ENCODE data around the gene APOF.
"Not testable (repeated sequence)": the region's sequence is repeated elsewhere in the genome, so short reads cannot be mapped to it uniquely, and the experiment has no call there.

APOF gene

GRCh38 chr12:56358836-56359532 is 3.7 kb downstream of the APOF start:
- no peak for TF ChIP-seq JUND (IDR thresholded peaks at IDR 0.05; ENCODE audit: low read depth)
- DNase-seq (ENCODE audit: low read depth in 1 of 2, low spot score in 1 of 2) = no peak
- in situ Hi-C loops (cut with HindIII; ENCODE audit: low pct_unique_long_range_greater_than_20kb, low sequenced_read_pairs) = no loop called here

DNA sequence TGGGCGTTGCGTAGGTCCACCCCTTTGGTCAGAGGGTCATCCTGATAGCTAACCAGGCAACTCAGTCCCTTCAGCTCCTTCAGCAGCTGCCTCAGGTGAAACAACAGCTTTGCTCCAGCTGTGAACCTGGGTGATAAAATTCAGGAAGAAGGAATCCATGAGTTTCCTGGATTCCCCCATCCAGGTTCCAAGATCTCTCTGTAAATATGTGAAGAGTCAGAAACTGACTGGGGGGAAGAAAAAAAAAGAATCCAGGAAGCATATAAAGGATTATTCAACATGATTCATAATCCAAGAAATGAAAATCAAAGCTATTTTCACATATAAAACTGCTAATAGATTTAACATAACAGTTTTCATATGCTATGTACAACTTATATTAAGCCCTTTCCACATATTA is 11.3 kb downstream of the APOF start:
- in situ Hi-C loops (cut with HindIII; ENCODE audit: low pct_unique_long_range_greater_than_20kb, low sequenced_read_pairs) = no loop called here
- DNase-seq (ENCODE audit: low read depth in 1 of 2, low spot score in 1 of 2) = no peak
- TF ChIP-seq JUND (IDR thresholded peaks at IDR 0.05; ENCODE audit: low read depth) = no peak

GRCh38 chr12:56350662-56351061 is 12.0 kb downstream of the APOF start:
- DNase-seq (ENCODE audit: low read depth in 1 of 2, low spot score in 1 of 2) = no peak
- no peak for TF ChIP-seq JUND (IDR thresholded peaks at IDR 0.05; ENCODE audit: low read depth)
- in situ Hi-C loops (cut with HindIII; ENCODE audit: low pct_unique_long_range_greater_than_20kb, low sequenced_read_pairs) = no loop called here

DNA sequence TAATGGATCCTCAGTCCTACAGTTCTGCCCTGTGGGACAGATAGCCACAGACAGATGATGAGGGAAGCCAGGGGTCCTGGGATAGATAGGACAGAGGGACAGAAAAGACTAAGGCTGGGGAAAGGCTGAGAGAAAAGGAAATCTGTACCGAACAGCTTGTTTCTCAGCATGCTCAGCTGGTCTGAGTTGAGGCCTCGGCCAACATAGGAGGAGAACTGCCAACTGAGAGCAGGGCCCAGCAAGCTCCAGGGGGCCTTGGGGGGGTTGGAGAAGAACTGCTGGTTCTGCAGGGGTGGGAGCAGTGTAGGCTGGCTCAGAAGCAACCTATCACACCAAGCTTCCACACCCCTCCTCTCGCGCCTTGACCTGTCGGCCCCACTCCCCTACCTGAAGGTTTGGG is 13.9 kb downstream of the APOF start:
- in situ Hi-C loops (cut with HindIII; ENCODE audit: low pct_unique_long_range_greater_than_20kb, low sequenced_read_pairs) = no loop called here
- DNase-seq (ENCODE audit: low read depth in 1 of 2, low spot score in 1 of 2) = no peak
- TF ChIP-seq JUND (IDR thresholded peaks at IDR 0.05; ENCODE audit: low read depth) = no peak

DNA sequence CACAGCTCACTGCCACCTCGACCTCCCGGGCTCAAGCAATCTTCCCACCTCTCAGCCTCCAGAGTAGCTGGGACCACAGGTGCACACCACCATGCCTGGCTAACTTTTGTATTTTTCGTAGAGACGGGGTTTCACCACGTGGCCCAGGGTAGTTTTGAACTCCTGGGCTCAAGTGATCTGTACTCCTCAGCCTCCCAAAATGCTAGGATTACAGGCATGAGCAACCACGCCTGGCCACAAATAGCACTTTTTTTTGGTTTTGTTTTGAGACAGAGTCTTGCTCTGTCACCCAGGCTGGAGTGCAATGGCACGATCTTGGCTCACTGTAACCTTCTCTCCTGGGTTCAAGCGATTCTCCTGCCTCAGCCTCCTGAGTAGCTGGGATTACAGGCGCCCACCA is 15.4 kb downstream of the APOF start:
- DNase-seq (ENCODE audit: low read depth in 1 of 2, low spot score in 1 of 2); in situ Hi-C loops (cut with HindIII; ENCODE audit: low pct_unique_long_range_greater_than_20kb, low sequenced_read_pairs): not testable (repeated sequence)

DNA sequence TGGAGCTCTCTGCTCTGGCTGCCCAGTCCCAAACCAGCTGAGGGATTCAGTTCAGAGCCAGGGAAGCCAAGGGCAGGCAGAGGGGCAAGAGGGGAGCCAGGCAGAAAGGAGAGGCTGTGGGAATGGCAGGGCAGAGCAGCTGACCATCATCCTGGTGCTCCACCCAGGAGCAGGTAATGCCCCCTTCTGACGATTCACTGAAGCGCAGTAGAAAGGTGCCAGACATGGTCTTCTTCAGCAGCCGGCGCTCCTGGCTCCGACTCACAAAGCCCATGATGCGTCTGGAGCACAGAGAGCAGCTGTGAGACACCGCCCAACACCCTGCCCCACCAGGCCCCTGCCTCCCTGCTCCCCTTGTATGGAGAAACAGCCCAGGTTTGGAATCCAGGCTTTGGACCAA is 16.0 kb downstream of the APOF start:
- in situ Hi-C loops (cut with HindIII; ENCODE audit: low pct_unique_long_range_greater_than_20kb, low sequenced_read_pairs) = no loop called here
- no peak for DNase-seq (ENCODE audit: low read depth in 1 of 2, low spot score in 1 of 2)
- TF ChIP-seq JUND (IDR thresholded peaks at IDR 0.05; ENCODE audit: low read depth) = no peak

DNA sequence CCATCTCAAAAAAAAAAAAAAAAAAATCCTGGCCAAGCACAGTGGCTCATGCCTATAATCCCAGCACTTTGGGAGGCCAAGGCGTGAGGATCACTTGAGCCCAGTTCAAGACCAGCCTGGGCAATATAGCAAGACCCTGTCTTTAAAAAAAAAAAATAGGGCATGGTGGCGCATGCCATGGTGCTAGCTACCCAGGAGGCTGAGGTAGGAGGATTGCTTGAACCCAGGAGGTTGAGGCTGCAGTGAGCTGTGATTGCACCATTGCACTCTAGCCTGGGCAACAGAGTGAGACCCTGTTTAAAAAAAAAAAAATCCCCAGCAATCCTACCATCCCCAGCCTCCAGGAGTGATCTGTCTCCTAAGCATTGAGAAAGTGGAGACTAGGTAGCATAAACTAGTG is 20.4 kb downstream of the APOF start:
- DNase-seq (ENCODE audit: low read depth in 1 of 2, low spot score in 1 of 2); in situ Hi-C loops (cut with HindIII; ENCODE audit: low pct_unique_long_range_greater_than_20kb, low sequenced_read_pairs): not testable (repeated sequence)

DNA sequence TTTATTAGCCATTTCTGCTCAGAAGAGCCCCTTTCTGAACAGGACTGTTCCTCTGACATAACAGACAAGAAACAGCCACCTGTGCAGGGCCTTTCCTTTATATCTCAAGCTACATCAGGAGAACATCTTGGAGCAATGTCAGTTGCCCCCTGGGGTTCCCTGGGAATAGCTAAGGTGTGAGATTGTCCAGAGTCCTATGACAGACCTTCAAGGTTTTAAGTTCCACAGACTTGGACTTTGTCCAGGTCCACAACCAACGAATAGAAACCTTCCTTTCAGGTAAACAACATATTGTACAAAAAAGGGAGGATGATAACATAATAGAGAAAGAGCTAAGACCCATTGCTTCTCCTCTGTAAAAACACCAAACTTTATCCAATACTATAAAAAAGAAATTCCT is 21.0 kb downstream of the APOF start:
- DNase-seq (ENCODE audit: low read depth in 1 of 2, low spot score in 1 of 2) = no peak
- TF ChIP-seq JUND (IDR thresholded peaks at IDR 0.05; ENCODE audit: low read depth) = no peak
- in situ Hi-C loops (cut with HindIII; ENCODE audit: low pct_unique_long_range_greater_than_20kb, low sequenced_read_pairs) = no loop called here

DNA sequence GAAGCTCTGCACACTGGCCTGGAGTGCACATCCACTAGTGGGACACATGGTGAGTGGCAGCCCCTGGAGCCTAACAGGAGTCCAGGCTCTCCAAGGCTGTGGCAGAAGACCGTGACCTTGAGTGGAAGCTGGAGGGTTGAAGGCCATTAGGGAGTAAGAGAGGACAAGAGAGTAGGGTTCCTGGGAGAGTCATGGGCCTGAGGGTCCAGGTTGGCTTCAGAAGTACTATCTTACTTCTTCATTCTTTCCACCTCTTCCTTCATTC is 23.6 kb downstream of the APOF start:
- TF ChIP-seq JUND (IDR thresholded peaks at IDR 0.05; ENCODE audit: low read depth) = no peak
- in situ Hi-C loops (cut with HindIII; ENCODE audit: low pct_unique_long_range_greater_than_20kb, low sequenced_read_pairs) = no loop called here
- DNase-seq (ENCODE audit: low read depth in 1 of 2, low spot score in 1 of 2) = no peak

- no peak for TF ChIP-seq JUND (IDR thresholded peaks at IDR 0.05; ENCODE audit: low read depth)
- in situ Hi-C loops (cut with HindIII; ENCODE audit: low pct_unique_long_range_greater_than_20kb, low sequenced_read_pairs) = no loop called here
- no peak for DNase-seq (ENCODE audit: low read depth in 1 of 2, low spot score in 1 of 2)
These were observed 24.1 kb downstream of the APOF start, which contains the start of gene IL23A for GRCh38 chr12:56338308-56339157. Gene IL23A (plus strand): TSS chr12:56338884. CDS start chr12:56339045, 161 bp downstream.

DNA sequence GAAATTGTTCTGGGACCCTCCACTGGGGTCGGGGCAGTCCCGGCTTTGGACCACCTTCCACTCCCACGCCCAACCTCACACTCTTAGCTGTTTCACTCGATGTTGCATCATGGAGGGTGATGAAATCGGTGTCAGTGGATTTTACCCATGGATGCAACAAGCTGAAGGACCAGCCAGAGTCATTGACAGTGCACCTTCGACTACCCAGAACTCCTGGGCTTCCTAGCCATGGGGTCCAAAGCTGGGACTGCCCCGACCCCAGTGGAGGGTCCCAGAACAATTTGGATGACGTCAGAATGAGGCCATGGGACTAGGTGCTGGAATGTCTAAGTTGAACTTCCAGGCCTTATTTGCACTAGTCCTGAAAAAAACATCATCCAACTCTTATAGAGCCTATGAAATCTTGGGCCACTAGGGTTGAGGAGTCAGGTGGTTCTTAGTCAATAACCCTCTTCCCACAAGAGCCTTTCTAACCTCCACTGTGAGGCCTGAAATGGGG is 24.9 kb downstream of the APOF start:
- no peak for TF ChIP-seq JUND (IDR thresholded peaks at IDR 0.05; ENCODE audit: low read depth)
- DNase-seq (ENCODE audit: low read depth in 1 of 2, low spot score in 1 of 2) = no peak
- in situ Hi-C loops (cut with HindIII; ENCODE audit: low pct_unique_long_range_greater_than_20kb, low sequenced_read_pairs) = no loop called here

- DNase-seq (ENCODE audit: low read depth in 1 of 2, low spot score in 1 of 2) = peak in 1 of 2 experiments; percentile 52
- no peak for TF ChIP-seq JUND (IDR thresholded peaks at IDR 0.05; ENCODE audit: low read depth)
- in situ Hi-C loops (cut with HindIII; ENCODE audit: low pct_unique_long_range_greater_than_20kb, low sequenced_read_pairs) = no loop called here
These were observed 26.1 kb downstream of the APOF start for GRCh38 chr12:56336361-56337167.

DNA sequence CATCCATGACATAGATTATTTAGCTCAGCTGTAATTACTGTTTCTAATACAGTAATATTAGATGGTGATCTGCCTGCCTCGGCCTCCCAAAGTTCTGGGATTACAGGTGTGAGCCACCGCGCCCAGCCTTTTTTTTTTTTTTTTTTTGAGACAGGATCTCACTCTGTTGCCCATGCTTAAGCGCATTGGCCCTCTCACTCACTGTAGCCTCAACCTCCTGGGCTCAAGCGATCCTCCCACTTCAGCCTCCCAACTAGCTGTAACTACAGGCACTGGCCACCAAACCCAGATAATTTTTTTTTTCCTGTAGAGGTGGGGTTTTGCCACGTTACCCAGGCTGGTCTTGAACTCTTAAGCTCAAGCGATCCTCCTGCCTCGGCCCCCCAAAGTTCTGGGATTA is 27.1 kb downstream of the APOF start:
- DNase-seq (ENCODE audit: low read depth in 1 of 2, low spot score in 1 of 2); in situ Hi-C loops (cut with HindIII; ENCODE audit: low pct_unique_long_range_greater_than_20kb, low sequenced_read_pairs): not testable (repeated sequence)
